LNCaP clone FGC (cell line): Measurements from ENCODE around the gene PCDHGA7.
"Not testable (repeated sequence)": the region's sequence is repeated elsewhere in the genome, so short reads cannot be mapped to it uniquely, and the experiment has no call there.

Source experiments
- DNase-seq: peaks from one replicate; pipeline ENCODE4 v3.0.0-alpha.2; 2011; ENCODE audit warnings: low read depth
- H3K4me3 ChIP-seq: 2 replicates; pipeline ENCODE4 v1.5.1; 2011; ENCODE audit warnings: mild to moderate bottlenecking, low read depth, low read length, control low read depth
- CTCF ChIP-seq: IDR thresholded peaks from 2 replicates; pipeline ENCODE4 v1.5.1; 2012; ENCODE audit warnings: mild to moderate bottlenecking; ENCODE audit not compliant: control insufficient read depth, insufficient read depth; ENCODE audit errors: extremely low read depth

Gene PCDHGA7

GRCh38 chr5:141397756-141398551 is 15.4 kb downstream of the PCDHGA7 start, which contains the start of gene PCDHGB5:
PCDHGB5 (plus strand) TSS chr5:141397947; CDS start chr5:141398128, 181 bp downstream.
- DNase-seq: not testable (repeated sequence)
- peak; percentile 72 for TF ChIP-seq CTCF
- peak within 1 kb of the TSS; percentile 51 for H3K4me3 ChIP-seq

DNA sequence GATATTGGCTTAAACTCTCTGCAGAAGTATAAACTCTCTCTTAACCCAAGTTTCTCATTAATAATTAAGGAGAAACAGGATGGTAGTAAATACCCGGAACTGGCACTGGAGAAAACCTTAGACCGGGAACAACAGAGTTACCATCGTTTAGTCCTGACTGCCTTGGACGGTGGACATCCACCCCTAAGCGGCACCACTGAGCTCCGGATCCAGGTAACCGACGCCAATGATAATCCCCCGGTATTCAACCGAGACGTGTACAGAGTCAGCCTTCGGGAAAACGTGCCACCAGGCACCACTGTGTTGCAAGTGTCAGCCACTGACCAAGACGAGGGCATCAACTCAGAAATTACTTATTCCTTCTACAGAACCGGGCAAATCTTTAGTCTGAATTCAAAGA is 16.1 kb downstream of the PCDHGA7 start:
- H3K4me3 ChIP-seq: no peak overlapping the region
- TF ChIP-seq CTCF: no peak
- no peak for DNase-seq

DNA sequence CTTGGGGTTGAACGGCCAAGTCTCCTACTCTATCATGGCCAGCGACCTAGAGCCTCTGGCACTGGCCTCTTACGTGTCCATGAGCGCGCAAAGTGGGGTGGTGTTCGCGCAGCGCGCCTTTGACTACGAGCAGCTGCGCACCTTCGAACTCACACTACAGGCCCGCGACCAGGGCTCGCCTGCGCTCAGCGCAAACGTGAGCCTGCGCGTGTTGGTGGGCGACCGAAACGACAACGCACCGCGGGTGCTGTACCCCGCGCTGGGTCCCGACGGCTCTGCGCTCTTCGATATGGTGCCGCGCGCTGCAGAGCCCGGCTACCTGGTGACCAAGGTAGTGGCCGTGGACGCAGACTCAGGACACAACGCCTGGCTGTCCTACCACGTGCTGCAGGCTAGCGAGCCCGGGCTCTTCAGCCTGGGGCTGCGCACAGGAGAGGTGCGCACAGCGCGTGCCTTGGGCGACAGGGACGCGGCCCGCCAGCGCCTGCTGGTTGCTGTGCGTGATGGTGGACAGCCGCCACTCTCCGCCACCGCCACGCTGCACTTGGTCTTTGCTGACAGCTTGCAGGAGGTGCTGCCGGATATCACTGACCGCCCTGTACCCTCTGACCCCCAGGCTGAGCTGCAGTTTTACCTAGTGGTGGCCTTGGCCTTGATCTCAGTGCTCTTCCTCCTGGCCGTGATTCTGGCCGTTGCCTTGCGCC is 17.2 kb downstream of the PCDHGA7 start:
- no peak for TF ChIP-seq CTCF
- DNase-seq: no peak
- no peak overlapping the region for H3K4me3 ChIP-seq

GRCh38 chr5:141402553-141403243 is 20.2 kb downstream of the PCDHGA7 start, which contains the start of gene PCDHGA9:
PCDHGA9 (plus strand) TSS chr5:141402778; CDS start chr5:141402953, 175 bp downstream.
- peak; percentile 32 for TF ChIP-seq CTCF
- peak within 1 kb of the TSS; percentile 18; the same call in 1 of the 2 replicates for H3K4me3 ChIP-seq
- DNase-seq: no peak

- TF ChIP-seq CTCF: no peak
- no peak for DNase-seq
- no peak overlapping the region for H3K4me3 ChIP-seq
These were observed 20.8 kb downstream of the PCDHGA7 start for GRCh38 chr5:141403387-141403786.

GRCh38 chr5:141407790-141408505 is 25.4 kb downstream of the PCDHGA7 start, which contains the start of gene PCDHGB6:
PCDHGB6 (plus strand) TSS chr5:141408021; CDS start chr5:141408203, 182 bp downstream.
- DNase-seq, H3K4me3 ChIP-seq: not testable (repeated sequence)
- peak; percentile 37; the same call in 1 of the 2 replicates for TF ChIP-seq CTCF
